HTR-8/SVneo (cell line): Measurements from ENCODE around the gene CTSH.

Experiments
- DNase-seq: peaks from one replicate; pipeline ENCODE4 v3.0.0; 2011; ENCODE audit warnings: low spot score, mixed read lengths; ENCODE audit not compliant: insufficient read length
- FAIRE-seq: peaks from 2 replicates; lab custom pipeline; 2011; peaks lifted over from hg19 to GRCh38; lab: Jason Lieb, UNC

The CTSH gene

DNA sequence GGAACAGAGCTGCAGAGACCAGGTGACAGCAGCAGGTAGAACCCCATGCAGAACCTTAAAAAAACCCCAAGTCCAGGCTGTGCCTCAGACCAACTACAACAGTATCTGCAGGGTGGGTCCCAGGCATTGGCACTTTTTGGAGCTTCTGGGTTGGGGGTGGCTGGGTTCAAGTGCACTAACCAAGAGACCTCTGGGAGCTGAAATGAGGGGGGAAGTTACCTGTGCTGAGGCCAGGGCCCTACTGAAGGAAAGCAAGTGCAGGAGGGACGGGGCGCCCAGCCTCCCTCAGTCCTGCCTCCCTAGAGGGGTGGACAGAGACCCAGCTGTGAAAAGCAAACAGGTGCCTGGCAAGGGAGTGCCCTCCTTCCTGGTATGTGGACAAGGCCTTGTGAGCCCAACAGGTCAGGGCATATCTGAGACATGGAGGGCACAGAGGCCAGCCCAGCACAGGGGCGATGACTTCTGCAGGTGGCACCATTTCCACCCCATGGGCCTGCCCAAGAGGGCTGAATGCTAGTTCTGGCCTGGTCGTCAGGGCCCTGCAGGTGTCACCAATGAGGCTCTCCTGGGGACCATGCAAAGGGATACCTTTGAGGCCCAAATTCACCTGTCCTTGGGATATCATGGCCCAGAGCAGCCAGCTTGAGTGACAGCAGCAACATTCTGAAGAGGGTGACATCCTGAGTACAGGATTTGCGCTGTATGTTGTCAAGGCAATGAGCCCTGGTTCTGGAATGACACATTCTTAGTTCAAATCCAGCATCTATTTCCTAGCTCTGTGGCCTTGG lies 18.7 kb downstream of the CTSH start:
- DNase-seq (no peak), FAIRE-seq (no peak)

DNA sequence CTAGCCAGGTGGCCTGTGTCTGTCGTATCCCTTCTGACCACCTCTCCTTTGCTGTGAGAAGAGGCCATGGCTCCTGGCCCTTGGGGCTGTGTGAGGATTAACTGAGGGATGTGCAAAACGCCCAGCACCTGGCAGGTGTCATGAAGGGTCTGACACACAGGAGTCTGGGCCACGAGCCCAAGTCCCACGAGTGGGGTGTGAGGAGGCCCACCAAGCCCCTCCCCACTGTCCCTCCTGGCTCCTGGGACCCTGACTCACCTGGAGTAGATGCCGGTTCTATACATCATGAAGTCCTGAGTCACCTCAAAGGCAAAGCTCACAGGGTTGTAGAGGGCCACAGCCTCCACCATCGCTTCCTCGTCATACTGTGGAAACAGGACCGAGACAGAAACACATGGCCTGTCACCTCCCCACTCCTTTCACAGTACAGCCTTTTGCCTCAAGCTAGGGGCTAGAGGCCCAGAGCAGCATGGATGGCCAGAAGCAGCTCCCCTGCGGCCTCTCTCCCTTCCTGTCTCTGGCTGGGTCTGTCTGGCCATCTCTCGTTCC lies 19.7 kb downstream of the CTSH start:
- DNase-seq = no peak
- FAIRE-seq = no peak

DNA sequence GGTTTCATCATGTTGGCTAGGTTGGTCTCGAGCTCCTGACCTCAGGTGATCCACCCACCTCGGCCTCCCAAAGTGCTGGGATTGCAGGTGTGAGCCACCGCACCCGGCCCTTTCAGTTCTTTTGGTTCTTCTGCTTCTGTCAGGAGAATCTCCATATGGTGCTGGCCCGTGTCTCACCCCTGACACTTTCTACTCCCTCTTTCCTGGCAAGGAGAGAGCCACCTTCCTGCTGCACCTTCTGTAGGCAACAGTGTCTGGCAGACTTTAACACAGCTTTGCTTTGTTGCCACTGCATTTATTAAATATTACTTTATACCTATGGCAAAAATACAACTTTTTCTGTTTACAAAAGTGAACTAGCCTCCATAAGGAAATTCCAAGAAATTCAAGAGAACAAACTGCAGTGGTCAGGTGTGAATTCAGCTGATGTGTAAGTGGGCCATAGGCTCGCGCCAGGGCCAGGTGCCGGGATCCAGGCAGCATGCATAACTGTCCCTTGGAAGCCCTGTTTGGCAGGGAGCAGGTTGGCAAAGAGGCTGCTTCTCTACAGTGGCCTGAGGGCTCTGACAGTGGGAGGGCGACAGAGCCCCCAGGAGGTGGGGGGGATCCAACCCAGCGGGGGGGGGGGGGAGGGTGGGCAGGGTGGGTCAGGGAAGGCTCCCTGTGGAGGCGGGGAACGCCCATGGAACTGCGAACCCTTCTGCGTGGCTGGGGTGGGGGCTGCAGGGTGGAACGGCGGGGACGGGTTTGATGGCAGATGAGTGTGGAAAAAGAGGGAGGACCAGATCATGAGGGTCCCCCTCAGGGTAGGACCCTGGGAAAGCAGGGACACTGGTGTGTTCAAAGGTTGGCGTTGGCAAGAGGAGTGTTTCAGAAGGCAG lies 21.1 kb downstream of the CTSH start:
- no peak for DNase-seq
- FAIRE-seq = no peak

DNA sequence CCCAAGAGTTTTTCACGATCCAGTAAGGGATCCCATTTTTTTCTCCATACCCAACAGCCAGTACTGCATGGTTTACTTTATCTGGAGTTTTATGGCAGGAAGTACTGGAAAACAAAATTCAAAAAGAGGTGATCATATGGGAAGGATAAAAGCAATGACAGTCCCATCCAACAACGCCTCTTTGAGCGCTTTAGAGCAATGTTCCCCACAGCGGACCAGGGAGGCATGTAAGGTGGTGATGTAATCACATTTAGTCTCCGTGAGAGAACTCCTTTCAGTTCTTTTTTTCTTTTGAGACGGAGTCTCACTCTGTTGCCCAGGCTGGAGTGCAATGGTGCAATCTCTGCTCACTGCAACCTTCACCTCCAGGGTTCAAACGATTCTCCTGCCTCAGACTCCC lies 21.8 kb downstream of the CTSH start:
- FAIRE-seq (no peak), DNase-seq (no peak)

DNA sequence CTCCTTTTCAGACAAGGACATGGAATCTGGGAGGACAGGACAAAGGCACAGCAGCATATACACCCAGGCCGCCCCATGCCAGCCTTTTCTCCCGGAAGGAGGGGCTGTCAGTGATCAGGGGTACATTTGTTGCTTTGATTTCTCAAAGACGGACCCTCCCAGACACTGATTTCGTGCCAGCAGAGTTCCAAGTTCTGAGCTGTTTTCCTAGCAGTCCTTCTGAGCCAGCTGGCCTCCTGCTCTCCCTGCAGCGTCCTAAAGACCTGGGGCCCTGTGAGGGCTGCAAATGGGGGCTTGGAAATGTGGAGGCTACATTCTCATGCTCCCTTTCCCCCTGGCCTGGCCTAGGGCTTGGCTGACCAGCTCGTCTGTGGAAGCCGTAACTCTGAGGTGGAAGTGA lies 22.3 kb downstream of the CTSH start:
- no peak for DNase-seq
- no peak for FAIRE-seq

DNA sequence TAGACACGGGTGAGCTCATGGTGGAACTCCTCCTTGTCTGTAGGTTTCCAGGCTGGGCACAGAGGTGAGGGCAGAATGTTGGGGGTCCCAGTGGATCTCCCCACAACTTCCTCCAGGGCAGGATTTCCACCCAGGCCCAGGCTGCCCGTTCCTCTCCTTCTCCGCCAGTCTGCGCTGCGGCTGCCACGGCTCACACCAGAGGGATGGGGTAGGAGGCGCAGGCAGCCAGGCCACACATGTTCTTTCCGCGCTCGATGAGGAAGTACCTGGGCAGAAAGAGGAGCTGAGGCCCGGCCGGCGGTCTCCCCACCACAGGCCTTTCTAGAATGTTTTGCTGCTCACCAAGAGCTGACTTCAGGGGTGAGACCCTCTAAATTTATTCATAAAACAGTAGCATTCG lies 22.9 kb downstream of the CTSH start:
- DNase-seq (no peak), FAIRE-seq (no peak)

DNA sequence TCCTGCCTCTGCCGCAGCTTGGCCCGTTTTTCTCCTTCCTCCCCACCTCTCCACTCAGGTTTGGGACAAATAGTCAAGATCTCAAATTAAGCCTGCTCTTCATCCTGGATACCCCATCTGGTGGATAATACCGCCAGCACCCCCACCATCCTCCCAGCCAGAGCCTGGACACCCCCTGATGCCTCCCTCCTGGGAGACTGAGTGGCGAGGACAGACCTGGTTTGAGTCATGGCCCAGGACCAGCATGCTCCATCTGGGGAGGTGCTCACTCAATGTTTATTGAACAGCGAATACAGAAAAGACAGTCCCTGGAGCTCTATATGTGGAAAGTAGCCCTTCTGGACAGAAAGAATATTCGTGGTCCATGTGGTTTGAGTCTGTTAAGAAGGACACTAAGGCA lies 23.3 kb downstream of the CTSH start:
- FAIRE-seq = no peak

DNA sequence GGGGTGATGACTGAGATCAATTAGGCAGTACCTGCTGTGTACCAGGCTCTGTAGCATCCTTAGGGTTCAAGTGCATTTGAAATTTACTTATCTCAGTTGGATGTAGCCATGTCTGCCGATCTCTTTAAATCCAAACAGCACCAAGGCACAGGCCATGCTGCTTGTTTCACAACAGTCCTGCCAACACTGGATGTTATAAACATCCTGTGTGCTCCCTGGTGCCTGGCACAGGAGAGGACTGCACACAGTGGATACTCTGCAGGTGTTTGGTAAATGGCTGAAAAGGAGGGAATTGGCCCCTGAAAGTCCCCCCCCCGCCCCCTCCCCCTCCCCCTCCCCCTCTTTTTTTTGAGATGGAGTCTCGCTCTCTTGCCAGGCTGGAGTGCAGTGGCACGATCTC lies 27.0 kb downstream of the CTSH start:
- FAIRE-seq = no peak
- no peak for DNase-seq

More for the DNA sequence above, 23.3 kb downstream of the CTSH start:
- DNase-seq = no peak

DNA sequence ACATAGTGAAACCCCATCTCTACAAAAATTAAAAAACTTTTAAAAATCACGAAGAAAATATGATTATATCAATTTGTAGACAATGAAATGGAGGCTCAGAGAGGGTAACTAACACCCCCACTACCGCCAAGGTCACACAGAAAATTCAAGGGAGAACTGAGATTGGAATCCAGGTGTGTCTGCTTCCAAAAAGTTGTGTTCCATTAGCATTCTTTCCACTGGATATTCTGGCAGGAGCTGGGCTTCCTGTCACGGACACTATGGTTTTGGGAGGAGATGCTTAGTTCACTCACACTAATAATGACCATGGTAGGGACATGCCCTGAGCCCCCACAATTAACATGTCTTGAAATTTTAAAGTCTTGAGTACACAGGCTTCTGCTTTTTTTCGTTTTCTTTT lies 28.8 kb downstream of the CTSH start:
- DNase-seq = no peak
- no peak for FAIRE-seq

DNA sequence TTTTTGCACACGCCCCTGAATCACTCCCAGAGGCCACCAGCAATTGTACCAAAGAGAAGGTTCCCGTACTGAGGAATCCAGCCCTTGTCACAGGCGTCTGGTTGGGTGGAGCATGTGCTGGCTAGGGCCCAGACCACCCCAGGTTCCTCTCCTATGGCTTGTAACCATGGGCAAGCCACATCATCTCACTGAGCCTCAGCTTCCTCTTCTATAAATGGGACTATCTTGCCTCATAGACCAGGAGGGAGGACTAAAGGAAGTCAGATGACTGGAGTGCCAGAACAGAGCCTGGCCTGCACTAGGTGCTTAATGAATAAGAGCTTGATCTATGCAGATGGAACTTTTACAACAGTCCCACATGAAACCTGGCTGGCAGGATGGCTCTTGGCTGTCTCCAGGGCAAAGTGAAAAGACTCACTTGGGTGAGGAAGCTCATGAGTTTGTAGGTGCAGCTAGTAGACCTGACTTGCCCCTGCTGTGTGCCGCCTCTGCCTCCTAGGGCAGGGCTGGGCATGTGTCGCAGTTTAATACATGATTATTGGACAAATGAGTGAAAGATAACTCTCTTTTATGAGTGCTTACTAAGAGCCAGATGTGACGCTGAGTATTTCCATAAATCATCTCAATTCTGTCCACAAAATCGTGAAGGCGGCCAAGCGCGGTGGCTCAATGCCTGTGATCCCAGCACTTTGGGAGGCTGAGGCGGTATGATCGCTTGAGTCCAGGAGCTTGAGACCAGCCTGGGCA lies 29.3 kb downstream of the CTSH start:
- DNase-seq = no peak
- FAIRE-seq = no peak

DNA sequence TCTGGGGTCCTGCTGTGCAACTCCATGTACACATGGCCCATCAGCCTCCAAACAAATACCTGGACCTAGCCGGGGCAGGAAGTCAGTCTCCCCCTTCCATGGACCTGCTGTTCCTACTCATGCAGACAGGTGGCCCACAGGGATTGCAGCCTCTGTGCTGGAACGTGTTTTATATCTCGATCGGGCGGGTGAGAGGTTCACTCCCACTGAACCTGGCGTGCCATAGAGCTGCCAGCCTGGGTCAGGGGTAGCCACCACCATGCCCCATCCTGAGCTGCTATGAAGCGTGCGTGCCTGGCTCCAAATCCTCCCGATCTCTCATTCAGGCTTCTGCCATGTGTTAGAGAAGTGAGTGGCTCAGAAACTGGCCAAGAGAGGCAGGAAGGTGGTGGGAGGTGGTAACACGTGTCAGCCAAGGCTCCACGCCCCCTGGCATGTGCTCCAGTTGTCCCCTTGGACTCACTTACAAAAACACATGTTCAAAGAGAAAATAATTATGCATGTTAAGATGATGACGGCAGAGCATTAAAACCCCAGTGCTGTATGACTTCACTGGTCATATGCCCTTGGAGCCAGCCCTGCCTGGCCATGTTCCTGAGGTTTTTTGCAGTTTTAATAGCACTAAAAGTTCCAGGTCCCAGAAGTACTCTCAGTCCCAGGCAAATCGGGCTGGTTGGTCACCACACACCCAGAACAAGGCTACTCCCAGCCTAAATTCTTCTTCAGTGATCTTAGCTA lies 30.6 kb downstream of the CTSH start:
- FAIRE-seq (no peak), DNase-seq (no peak)

DNA sequence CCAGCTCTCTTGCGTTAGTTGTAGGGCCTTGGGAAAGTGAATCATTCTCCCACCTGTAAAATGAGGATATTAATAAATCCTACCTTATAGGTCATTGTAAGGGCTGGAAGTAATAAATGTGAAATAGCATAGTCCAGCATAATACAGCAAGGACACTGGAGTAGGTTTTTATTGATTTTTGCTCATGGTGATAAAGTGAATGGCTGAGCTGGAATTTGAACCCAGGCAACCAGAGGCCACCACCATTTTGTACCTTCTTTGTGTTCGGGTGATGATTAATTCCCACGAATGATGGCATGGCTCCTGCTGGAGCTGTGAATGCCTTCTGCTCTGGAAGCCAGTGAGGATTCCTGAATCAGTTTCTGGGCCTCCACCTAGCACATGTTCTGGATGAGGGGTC lies 31.8 kb downstream of the CTSH start:
- DNase-seq = no peak
- FAIRE-seq = no peak

DNA sequence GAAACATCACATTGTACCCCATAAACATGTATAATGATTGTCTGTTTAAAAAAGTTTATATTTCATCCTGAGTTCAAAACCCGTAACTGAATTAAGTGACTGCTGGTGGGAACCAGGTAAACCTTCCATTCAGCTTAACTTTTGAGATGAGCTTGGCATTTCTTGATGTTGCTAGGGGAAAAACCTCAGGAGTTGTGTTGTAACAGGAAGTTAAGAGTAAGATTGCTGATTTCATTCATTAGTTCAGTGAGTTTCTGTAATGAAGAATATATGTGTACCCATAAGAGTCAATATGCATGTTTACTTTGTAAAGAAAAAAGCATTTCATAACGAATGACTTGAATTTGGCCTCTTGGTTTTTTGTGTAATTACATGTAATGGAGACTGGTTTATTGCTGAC lies 32.5 kb downstream of the CTSH start:
- FAIRE-seq (no peak), DNase-seq (no peak)

DNA sequence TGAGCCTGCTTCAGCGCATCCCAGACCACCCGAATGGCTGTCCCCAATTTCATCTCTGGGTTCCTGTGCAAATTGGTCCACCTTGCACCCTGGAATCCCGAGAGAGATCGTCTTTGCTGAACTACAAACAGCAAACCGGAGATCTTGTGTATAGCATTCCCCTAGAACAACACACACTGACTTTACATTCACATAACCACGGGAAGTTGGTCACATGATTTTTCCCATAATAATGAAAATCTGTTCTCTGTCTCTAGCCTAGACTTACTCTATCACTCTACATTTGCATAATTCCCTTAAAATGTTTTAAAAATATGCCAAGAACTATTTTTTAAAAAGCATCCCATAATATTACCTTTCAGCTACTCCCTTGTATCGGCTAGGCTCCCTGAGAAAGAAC lies 34.6 kb downstream of the CTSH start:
- no peak for DNase-seq
- no peak for FAIRE-seq

DNA sequence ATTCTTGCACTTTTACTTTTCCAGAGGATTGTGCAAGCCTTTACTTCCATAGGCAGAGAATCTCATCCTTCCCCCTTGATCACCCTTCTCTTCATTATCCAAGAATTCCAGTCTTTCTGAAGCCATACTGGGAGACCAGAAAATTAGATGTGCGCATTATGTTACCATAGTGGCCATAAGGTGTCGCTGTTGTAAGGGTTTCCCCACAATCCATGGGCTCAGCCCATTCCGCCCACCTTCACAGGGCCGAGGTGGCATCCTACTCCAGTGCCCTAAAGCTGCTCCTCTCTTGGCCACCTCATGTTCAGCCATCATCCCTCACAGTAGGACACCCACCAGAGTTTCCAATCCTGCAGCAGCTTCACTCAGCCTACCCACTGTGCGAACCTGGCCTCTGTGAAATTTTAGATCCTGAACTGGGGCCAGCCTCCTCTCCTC lies 35.0 kb downstream of the CTSH start:
- FAIRE-seq = no peak
- peak; percentile 61 for DNase-seq

DNA sequence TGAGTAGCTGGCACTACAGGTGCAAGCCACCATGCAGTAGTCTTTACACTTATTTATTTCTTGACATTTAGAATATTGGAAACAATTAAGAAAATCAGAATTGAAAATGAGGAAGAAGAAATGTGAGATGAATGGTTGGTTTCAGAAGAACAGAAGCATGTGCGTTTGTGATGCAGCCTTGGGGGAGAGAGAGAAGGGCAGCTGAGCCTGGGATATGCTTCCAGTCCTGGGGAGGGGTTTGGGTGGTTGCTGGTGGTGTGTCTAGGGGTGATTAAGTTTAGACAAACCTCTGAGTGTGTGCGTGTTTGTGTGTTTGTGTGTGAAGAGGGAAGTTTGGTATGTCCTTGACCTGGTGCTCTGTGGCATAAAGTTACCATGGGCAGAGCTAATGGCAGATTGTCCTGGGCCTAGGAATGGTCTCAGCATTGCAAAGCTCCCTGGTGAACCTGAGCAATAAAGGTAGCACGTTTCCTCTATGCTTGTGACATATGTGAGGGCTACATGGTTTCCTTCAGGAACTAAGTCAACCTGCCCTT lies 35.6 kb downstream of the CTSH start:
- DNase-seq (no peak), FAIRE-seq (no peak)

DNA sequence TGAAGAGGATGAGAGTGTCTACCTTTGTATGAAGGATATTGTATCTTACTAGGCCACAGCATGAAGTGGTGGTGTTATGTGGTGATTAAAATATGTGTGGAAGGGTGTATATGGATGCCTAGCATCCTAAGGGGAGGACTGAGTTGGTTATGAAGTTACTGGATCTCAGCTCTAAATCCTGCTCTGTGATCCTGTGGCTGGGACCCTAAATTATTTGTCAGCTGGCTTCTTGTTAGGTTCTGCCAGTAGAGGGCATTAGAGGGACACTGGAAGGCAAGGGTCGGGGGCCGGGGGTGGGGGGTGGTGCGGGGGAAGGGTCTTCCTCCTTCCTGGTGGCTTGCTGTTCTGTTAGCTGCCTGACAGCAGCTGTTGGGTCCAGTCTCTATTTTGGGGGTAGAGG lies 37.3 kb downstream of the CTSH start:
- no peak for FAIRE-seq
- DNase-seq = no peak

DNA sequence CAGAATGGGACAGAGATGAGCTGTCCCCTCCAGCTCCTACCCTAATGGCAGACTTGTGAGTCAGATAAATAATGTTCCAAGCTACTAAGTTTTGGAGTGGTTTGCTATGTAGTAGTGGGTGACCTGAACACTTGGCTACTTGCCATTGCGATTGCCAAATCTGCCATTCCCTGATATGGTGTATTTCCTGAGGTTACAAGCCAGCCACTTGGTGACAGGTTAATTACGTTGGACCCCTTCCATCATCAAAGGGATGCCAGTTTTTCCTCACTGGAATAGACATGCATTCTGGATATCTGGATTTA lies 38.6 kb downstream of the CTSH start:
- DNase-seq (no peak), FAIRE-seq (no peak)

DNA sequence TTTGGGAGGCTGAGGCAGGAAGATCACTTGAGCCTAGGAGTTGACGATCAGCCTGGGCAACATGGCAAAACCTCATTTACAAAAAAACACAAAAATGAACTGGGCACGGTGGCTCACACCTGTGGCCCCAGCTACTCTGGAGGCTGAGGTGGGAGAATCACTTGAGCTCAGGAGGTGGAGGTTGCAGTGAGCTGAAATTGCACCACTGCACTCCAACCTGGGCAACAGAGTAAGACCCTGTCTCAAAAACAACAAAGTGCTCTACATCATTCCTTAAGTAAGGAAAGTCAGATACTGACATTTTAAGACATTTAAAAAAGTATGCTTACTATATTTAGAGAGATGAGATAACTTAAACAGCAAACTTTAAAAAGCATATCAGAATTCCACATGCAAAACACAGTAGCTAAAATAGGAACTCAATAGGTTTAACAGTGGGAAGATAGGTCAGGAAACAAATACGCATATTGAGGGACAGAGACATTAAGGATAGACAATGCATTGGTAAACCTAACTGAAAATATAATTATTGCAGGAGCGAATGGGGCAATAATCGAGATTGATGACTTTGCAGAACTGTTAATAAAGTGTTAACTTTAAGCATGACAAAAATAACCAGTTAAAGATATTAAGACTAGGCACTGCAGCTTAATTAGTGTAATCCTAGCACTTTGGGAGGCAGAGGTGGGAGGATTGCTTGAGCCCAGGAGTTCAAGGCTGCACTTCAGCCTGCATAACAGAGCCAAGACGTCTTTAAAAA lies 40.1 kb downstream of the CTSH start:
- DNase-seq (no peak), FAIRE-seq (no peak)
